Suprapubic skin (tissue), 4 donors: ENCODE data around the gene DHDH. TPM values are rescaled to one million over a fixed set of nuclear protein-coding genes. Genes with fewer than 3 reads are reported as not detected.
A peak's percentile ranks its signal among the peaks of the same experiment; 100 is the strongest.

ENCODE experiments used
- DNase-seq, 2 donors: peaks; one replicate each; pipeline ENCODE4 v3.0.0-alpha.2; 2019; ENCODE audit warnings: low spot score in 2 of 2
- H3K27ac ChIP-seq: fragments of 200-600 bp; sonication (generic); one replicate; pipeline ENCODE4 v1.5.1; 2019
- H3K27me3 ChIP-seq: fragments of 200-600 bp; sonication (generic); one replicate; pipeline ENCODE4 v1.5.1; 2019
- H3K36me3 ChIP-seq: fragments of 200-600 bp; sonication (generic); one replicate; pipeline ENCODE4 v1.5.1; 2019
- H3K4me1 ChIP-seq: fragments of 200-600 bp; sonication (generic); one replicate; pipeline ENCODE4 v1.5.1; 2019
- H3K4me3 ChIP-seq: fragments of 200-600 bp; sonication (generic); one replicate; pipeline ENCODE4 v1.5.1; 2019; ENCODE audit warnings: mild to moderate bottlenecking
- H3K9me3 ChIP-seq: fragments of 200-600 bp; sonication (generic); one replicate; pipeline ENCODE4 v1.5.1; 2019
- EP300 ChIP-seq: sonication (generic); formaldehyde crosslinking; IDR thresholded peaks from one replicate; pipeline ENCODE4 v1.6.1; 2017; ENCODE audit warnings: antibody characterized with exemption
- POLR2A ChIP-seq, 2 donors: fragments of 450-650 bp; IDR thresholded peaks; one replicate each; pipeline ENCODE4 v1.6.1; 2017; ENCODE audit warnings: antibody characterized with exemption in 2 of 2, mild to moderate bottlenecking in 2 of 2, moderate library complexity in 2 of 2
- POLR2AphosphoS5 ChIP-seq, 3 donors: sonication (generic); formaldehyde crosslinking; IDR thresholded peaks; one replicate each; pipeline ENCODE4 v1.6.1; 2017; ENCODE audit warnings: antibody characterized with exemption in 3 of 3
- WGBS: methylation state at CpG from one replicate; pipeline ENCODE4 v1.1.5; 2018; 5-methylcytosine and 5-hydroxymethylcytosine counted together
- total RNA-seq, 4 donors: library from RNA; depleted of rRNA; stranded (reverse); fragments of >200 nt; gene quantifications; one replicate each; pipeline ENCODE4 v1.1.0, GENCODE V29; 2016
- TF ChIP-seq, protein P1 (sequence below), 2 donors: fragments of 200-600 bp in 1 of 2; fragments of 450-650 bp in 1 of 2; sonication (generic) in 1 of 2; IDR thresholded peaks; one replicate each; pipeline ENCODE4 v1.5.1; 2016 to 2019; ENCODE audit warnings: antibody characterized with exemption in 2 of 2, mild to moderate bottlenecking in 1 of 2, moderate library complexity in 1 of 2

DHDH gene
- total RNA-seq, 4 donors from 2014 or later = 0.59 TPM; not detected in 3

GRCh38 chr19:48993175-48994034 lies 59.9 kb downstream of the DHDH start, which contains the start of the genes GYS1 and RUVBL2:
Gene GYS1 (minus strand): TSS chr19:48993309. CDS start chr19:48993112, 197 bp downstream.
Gene RUVBL2 (plus strand): TSS chr19:48993887. CDS start chr19:48993912, 25 bp downstream.
- Histone ChIP-seq H3K4me3 (peak within 1 kb of the TSS; percentile 76), H3K27me3 (no peaks in the 10 kb centered on the region), H3K9me3 (no peaks in the 10 kb centered on the region), H3K36me3 (peaks cover 8% of the 10 kb centered on the region), H3K4me1 (peaks cover 44% of the 10 kb centered on the region), H3K27ac (peak within 1 kb of the TSS; percentile 95)
- WGBS = under 1% methylated on average over 32 of the region's 56 CpGs
- peak in 2 of 3 donors; percentile 65 to 79 for TF ChIP-seq POLR2AphosphoS5 (IDR thresholded peaks at IDR 0.05)
- TF ChIP-seq EP300 = no peak
- peak in 1 of 2 donors; percentile 79 for TF ChIP-seq POLR2A (IDR thresholded peaks at IDR 0.05)
- TF ChIP-seq, protein P1, sequence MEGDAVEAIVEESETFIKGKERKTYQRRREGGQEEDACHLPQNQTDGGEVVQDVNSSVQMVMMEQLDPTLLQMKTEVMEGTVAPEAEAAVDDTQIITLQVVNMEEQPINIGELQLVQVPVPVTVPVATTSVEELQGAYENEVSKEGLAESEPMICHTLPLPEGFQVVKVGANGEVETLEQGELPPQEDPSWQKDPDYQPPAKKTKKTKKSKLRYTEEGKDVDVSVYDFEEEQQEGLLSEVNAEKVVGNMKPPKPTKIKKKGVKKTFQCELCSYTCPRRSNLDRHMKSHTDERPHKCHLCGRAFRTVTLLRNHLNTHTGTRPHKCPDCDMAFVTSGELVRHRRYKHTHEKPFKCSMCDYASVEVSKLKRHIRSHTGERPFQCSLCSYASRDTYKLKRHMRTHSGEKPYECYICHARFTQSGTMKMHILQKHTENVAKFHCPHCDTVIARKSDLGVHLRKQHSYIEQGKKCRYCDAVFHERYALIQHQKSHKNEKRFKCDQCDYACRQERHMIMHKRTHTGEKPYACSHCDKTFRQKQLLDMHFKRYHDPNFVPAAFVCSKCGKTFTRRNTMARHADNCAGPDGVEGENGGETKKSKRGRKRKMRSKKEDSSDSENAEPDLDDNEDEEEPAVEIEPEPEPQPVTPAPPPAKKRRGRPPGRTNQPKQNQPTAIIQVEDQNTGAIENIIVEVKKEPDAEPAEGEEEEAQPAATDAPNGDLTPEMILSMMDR (IDR thresholded peaks at IDR 0.05) = peak; percentile 99
- peak; percentile 99 to 100 for DNase-seq

GRCh38 chr19:48994035-48994386 lies 60.5 kb downstream of the DHDH start:
- no peak for TF ChIP-seq EP300
- TF ChIP-seq, protein P1 (IDR thresholded peaks at IDR 0.05) = no peak
- no peak for TF ChIP-seq POLR2AphosphoS5 (IDR thresholded peaks at IDR 0.05)
- TF ChIP-seq POLR2A (IDR thresholded peaks at IDR 0.05) = no peak
- Histone ChIP-seq H3K27me3 (no peaks in the 10 kb centered on the region), H3K36me3 (peaks cover 2% of the 10 kb centered on the region), H3K4me3 (peak overlapping the region; percentile 76), H3K27ac (peak overlapping the region; percentile 95), H3K9me3 (no peaks in the 10 kb centered on the region), H3K4me1 (peaks cover 44% of the 10 kb centered on the region)
- DNase-seq = no peak
- WGBS = 0% methylated on average over 13 of the region's 13 CpGs

Other genes starting within 250 kb of the DHDH start
- gene FUT2, start 237.7 kb upstream of the DHDH start, total RNA-seq = 10 to 100 TPM in 1 of 4 donors, 1 to 10 TPM in 3; 2.1 to 17.4 (median 4.9) TPM
- gene MAMSTR, start 214.0 kb upstream of the DHDH start, total RNA-seq = 1 to 10 TPM in 3 of 4 donors, under 1 TPM in 1; 0.57 to 1.6 (median 1.5) TPM
- 10 to 100 TPM in 1 of 4 donors, 1 to 10 TPM in 3; 5.1 to 16.1 (median 6.5) TPM for gene RASIP1, start 193.1 kb upstream of the DHDH start, total RNA-seq
- under 1 TPM in 2 of 4 donors, not detected in 2; 0.40 to 0.45 TPM for gene IZUMO1, start 186.8 kb upstream of the DHDH start, total RNA-seq
- 1 to 10 TPM; 1.2 to 3.9 (median 2.6) TPM for gene FUT1, start 181.1 kb upstream of the DHDH start, total RNA-seq
- gene FGF21, start 178.2 kb upstream of the DHDH start, total RNA-seq = not detected
- gene BCAT2, start 122.7 kb upstream of the DHDH start, total RNA-seq = 10 to 100 TPM; 33.5 to 50.6 (median 38.1) TPM
- 1 to 10 TPM; 2.5 to 3.4 (median 3.1) TPM for gene HSD17B14, start 97.2 kb upstream of the DHDH start, total RNA-seq
- gene PLEKHA4, start 65.1 kb upstream of the DHDH start, total RNA-seq = 1 to 10 TPM; 2.8 to 5.1 (median 5.0) TPM
- 100 to 1,000 TPM; 135 to 191 (median 144) TPM for gene PPP1R15A, start 61.3 kb upstream of the DHDH start, total RNA-seq
- not detected for gene TULP2, start 35.0 kb upstream of the DHDH start, total RNA-seq
- 100 to 1,000 TPM; 132 to 220 (median 204) TPM for gene NUCB1, start 33.4 kb upstream of the DHDH start, total RNA-seq
- gene BAX, start 21.2 kb downstream of the DHDH start, total RNA-seq = 10 to 100 TPM; 25.1 to 29.6 (median 27.5) TPM
- 1,000 to 10,000 TPM in 3 of 4 donors, 100 to 1,000 TPM in 1; 883 to 1,582 (median 1,278) TPM for gene FTL, start 31.6 kb downstream of the DHDH start, total RNA-seq
- gene GYS1, start 59.6 kb downstream of the DHDH start, total RNA-seq = 10 to 100 TPM; 26.4 to 42.0 (median 31.6) TPM
- 10 to 100 TPM; 37.3 to 70.3 (median 68.8) TPM for gene RUVBL2, start 60.2 kb downstream of the DHDH start, total RNA-seq
- gene LHB, start 83.4 kb downstream of the DHDH start, total RNA-seq = not detected
- not detected for gene CGB3, start 90.6 kb downstream of the DHDH start, total RNA-seq
- gene CGB2, start 98.2 kb downstream of the DHDH start, total RNA-seq = not detected
- not detected for gene CGB1, start 103.2 kb downstream of the DHDH start, total RNA-seq
- gene CGB5, start 110.1 kb downstream of the DHDH start, total RNA-seq = 1 to 10 TPM in 1 of 4 donors, not detected in 3; 2.5 TPM
- not detected for gene CGB8, start 115.4 kb downstream of the DHDH start, total RNA-seq
- gene CGB7, start 124.0 kb downstream of the DHDH start, total RNA-seq = 10 to 100 TPM in 1 of 4 donors, 1 to 10 TPM in 3; 2.9 to 27.4 (median 4.3) TPM
- 10 to 100 TPM in 2 of 4 donors, 1 to 10 TPM in 2; 7.8 to 22.5 (median 13.1) TPM for gene NTF4, start 131.1 kb downstream of the DHDH start, total RNA-seq
- not detected for gene KCNA7, start 139.0 kb downstream of the DHDH start, total RNA-seq
- gene SNRNP70, start 151.8 kb downstream of the DHDH start, total RNA-seq = 100 to 1,000 TPM; 207 to 788 (median 322) TPM
- 10 to 100 TPM; 20.0 to 39.8 (median 32.3) TPM for gene LIN7B, start 180.7 kb downstream of the DHDH start, total RNA-seq
- 1 to 10 TPM in 3 of 4 donors, not detected in 1; 5.2 to 9.3 (median 5.9) TPM for gene C19orf73, start 185.4 kb downstream of the DHDH start, total RNA-seq
- gene PPFIA3, start 185.8 kb downstream of the DHDH start, total RNA-seq = 10 to 100 TPM; 42.7 to 50.1 (median 46.6) TPM
- 1 to 10 TPM in 1 of 4 donors, under 1 TPM in 2, not detected in 1; 0.47 to 1.0 (median 0.53) TPM for gene HRC, start 221.7 kb downstream of the DHDH start, total RNA-seq
- 10 to 100 TPM; 45.2 to 87.6 (median 62.4) TPM for gene TRPM4, start 224.1 kb downstream of the DHDH start, total RNA-seq